CD4-positive, alpha-beta T cell treated with Interleukin-17A for 1 hour (primary cell): ENCODE results near the gene TEX51.

ENCODE experiments used
- DNase-seq: peaks from one replicate; pipeline ENCODE4 v3.0.0-alpha.2; 2020

TEX51 gene

DNA sequence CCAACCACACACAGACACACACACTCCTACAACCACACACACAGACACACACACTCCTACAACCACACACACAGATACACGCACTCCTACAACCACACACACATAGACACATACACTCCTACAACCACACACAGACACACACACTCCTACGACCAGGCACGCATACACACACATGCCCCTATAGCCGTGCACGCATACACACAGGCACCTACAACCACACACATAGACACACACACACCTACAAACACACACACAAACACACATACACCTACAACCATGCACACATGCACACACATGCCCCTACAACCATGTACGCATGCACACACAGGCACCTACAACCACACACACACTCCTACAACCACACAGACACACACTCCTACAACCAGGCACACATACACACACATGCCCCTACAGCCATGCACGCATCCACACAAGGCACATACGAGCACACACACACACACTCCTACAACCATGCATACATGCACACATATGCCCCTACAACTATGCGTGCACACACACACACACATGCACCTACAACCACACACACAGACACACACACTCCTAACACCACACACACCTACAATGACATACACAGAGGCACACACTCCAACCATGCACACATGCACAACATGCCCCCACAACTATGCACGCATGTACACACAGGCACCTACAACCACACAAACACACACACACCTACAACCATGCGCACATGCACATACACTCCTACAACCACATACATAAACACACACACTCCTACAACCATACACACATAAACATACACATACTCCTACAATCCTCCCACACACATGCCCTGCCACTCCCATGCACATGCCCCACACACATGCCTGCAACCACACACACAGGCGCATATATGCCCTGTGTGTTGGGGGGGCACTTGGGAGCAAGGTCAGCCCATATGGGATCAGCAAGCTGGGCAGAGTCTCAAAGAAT lies 19.1 kb upstream of the TEX51 start:
- DNase-seq, result no peak

DNA sequence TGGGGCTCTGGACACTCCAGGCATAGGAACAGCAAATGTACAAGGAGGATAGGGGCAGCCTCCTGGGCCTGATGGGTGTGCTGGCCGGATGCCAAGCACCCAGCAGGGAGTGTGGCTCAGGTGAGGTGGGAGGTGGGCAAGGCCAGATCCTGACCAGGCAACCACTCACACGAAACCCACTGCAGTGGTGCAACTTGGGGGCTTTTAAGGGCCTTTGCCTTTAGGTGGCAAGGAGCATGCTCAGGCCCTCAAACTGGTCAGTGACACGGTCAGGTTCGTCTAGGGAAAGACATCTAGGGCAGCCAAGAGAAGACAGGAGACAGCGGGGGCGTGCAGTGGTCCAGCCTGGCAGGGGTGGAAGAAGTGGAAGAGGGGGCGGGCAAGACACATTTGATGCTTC lies 18.4 kb upstream of the TEX51 start:
- DNase-seq, result no peak

DNA sequence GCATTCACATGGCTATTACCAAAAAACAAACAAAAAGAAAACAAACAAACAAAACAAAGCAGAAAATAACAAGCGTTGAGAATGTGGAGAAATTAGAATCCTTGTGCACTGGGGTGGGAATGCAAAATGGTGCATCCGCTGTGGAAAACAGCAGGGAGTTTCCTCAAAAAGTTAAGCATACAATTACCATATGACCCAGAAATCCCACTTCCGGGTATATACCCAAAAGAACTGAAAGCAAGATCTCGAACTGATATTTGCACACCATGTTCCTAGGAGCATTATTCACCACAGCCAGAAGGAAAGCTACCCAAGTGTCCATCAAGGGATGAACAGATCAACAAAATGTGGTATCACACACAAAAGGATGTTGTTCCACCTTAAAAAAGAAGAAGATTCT lies 17.9 kb upstream of the TEX51 start:
- DNase-seq, result no peak

DNA sequence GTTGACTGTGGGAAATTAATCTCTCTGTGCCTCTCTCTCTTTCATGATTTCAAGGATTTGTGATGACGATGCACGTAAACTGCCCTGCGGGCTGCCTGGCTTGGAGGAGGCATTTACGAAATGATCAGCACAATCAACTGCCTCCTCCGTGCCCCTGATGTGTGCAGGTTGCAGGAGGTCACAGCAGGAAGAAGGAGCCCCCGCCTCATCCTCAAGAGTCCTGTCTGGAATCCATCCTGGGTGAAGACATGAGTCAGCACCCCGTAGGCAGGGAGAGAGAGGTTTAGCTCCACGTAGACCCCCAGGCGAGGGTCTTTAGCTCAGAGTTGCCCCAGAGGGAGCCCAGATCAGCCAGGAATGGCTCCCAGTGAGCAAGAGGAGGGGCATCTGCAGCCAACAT lies 17.1 kb upstream of the TEX51 start:
- no peak for DNase-seq

DNA sequence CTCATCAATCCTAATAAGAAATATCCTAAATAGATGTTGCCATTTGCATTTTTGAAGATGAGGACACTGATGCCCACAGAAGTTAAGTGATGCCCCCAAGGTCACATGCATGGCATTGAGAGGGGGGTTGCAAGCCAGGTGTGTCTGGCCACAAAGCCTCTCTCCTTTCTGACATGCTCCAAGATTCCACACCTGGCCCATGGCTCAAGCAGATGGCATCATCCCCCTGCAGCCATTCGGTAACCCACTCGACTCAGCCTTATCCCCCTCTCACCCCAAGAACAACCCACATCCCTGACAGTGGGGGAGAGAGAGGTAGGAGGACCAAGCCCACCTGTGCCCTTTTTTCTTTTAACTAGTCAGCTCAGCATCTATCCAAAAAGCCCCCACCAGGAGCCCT lies 16.5 kb upstream of the TEX51 start:
- no peak for DNase-seq

DNA sequence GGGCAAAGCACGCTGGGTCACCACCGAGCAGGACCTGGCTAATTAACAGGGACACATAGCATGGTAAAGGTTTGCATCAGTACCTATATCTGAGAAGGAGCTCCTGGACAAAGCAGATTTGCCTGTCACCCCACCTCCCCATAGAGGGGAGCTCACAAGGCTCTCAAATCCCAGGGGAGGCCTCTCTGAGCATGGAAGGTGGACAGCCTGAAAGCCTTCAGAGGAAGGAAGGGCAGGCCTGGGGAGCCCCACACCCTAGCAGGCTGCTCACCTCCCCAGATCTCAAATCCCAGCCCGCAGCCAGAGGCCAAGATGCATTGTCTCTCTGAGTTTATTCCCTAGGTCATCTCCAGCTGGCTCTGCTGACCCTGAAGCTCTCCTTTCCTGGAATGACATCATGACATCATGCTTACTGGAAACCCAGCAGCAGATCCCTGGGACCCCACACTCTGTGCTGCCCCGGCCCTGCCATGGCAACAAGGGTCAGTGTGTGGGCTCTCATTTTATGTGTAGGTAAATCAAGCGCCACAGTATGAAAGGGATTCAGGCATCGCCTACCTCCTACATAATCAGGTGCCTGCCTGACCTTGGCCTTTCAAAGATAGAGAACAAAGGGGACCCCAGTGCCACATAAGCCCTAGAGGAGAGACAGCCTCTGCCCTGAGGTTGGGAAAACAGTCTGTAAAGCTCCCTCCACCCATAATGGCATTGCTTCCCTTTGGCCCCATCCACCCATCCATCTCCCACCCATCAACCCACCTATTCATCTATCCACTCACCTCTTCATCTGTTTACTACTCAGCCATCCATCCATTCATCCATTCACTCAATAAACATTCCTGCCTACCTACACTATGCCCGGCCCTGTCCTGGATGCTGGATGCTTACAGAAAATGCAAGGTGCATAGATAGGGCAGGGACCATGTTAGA lies 15.7 kb upstream of the TEX51 start:
- no peak for DNase-seq

DNA sequence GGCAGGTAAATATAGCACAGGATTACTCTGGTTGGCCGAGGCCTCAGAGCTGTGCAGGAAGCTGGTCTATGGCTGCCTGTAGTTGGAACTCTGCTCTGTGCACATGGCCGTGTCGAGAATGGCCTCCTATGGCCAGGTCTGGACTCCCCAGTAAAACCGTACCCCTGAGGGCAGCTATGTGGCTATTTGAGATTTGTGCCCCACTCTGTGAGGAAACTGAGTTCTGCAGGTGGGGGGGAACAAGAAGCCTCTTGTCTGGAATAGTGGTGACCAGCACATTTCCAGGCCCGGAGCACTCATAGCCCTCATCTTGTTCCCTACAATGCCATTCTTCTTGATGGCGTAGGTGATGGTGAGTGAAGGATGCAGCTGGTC lies 15.0 kb upstream of the TEX51 start:
- DNase-seq, result no peak

DNA sequence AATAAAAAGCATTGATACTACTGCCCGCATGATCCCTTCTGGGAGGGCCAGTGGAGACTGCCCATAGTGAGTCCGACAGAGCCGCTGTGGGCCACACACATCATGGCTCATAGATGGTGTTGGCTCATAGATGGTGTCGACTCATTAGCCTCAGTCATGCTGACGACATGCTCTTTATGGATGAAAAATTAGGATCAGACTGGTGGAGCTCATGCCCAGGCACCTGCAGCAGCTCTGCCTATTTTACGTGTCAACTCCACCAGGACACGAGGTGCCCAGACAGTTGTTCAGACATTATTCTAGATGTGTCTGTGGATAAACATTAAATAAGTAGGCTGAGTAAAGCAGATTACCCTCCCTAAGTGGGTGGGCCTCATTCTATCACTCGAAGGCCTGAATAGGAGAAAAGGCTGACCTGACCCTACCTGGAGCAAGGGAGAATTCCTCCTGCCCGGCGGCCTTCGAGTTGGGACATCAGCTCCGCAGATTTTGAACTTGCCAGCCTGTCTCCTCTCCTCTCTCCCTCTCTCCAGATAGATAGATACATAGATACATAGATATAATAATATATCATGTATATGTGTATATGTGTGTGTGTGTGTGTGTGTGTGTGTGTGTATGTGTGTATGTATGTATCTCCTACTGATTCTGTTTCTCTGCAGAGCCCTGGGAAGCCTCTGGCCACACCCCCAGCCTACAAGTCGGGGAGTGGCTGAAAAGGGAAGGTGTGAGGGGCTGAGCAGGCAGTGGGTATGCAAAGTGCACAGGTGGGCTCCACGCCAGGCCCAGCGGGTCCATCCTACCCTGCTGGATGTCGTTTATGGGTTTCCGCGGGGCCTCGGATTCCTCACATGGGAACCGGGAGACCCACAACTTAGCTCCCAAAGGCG lies 13.6 kb upstream of the TEX51 start:
- no peak for DNase-seq

DNA sequence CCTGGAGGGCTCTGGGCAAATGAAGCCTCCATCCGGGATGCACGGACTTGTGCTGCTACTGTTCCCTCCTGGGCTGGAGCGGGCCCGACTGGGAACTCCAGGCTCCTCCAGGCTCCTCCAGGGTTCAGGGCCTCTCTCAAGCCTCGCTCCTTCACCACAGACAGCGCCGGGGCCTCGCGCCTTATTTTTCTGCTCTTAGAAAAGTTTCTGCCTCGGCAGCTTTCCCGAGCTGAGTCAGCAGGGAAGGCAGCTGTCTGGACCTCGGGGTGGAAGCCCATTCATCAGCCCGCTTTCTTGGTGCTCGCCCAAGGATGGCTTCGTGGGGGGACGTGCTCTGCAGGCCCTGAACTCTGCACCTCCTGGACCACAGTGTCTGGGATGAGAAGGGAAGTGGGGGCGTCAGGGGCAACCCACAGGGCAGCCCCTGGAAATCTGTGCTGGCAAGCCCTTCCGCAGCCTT lies 12.9 kb upstream of the TEX51 start:
- no peak for DNase-seq

DNA sequence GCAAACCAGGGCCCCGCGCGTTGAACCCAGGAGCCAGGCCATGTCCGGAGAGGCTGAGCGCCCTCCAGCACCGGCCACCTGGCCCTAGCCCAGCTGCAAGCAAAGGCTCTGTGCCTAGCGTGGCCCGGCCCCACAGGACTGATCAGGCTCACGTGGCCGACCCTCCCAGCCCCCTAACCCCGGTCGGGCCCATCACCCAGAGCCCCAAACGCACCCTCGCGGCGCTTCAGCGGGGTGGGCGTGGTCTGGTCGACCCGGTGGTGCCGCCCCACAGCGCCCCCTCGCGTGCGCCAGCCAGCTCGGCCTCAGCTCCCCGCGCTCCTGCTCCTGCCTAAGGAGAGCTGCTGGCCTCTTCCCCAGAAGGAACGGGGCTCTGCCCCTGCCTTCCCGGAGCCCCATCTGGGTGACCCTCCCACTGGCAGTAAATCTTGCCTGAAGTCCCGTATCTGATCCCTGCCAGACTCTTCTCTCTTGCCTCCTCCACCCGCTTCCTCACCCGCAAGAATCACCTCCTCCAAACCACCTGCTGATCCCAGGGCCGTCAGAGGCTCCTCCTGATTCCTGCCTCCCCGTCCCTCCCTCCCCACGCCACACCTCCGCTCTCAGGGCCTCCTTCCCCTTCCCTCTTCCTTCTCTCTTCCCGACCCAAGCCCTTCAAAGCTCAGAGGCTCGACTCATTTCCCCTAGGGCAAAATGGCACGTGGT lies 12.3 kb upstream of the TEX51 start:
- DNase-seq, result peak; percentile 10

DNA sequence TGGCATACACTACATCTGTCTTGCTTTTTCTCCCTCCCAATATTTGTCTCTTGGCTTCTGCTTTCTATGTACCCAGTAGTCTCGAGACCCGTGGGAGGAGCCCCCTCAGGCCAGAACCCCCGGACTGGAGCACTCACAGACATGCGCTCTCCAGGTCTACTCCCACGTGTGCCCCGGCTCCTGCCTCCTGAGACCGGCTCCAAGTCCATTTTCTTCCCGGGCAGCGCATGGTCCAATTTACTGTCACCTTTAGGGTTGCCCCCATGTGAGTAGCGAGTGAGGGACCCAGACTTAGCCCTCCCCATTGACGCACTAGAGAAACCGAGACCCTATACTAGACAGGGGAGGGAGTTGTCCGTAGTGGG lies 11.8 kb upstream of the TEX51 start:
- DNase-seq, result no peak

DNA sequence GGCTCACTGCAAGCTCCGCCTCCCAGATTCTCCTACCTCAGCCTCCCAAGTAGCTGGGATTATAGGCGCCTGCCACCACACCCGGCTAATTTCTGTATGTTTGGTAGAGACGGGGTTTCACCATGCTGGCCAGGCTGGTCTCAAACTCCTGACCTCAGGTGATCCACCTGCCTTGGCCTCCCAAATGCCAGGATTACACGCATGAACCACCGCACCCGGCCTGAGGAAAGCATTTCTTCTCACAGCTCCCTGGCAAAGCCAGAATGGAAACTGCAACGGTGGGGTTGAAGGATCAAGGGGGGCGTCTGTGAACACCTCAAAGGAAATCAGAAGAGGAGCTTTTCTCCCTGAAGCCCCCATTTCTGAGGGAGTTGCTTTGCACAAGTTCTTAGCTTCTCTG lies 11.2 kb upstream of the TEX51 start:
- no peak for DNase-seq

DNA sequence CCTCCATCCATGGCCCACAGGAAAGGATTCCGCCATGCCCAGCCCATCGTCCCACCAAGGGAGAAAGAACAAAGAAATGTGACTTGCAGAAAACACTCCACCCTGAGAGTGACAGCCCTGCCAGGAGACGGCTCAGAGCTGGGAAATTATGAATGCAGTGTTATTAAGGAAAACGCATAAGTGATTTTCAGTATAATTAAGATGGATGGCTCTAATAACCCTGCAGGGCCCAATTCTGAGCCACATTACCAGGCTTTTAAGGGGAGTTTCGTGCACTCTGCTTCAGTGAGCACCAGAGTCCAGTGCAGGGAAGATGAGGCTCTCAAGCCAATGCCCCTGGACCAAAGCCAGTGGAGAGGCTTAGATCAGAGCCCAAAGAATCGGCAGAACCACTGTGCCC lies 10.6 kb upstream of the TEX51 start:
- no peak for DNase-seq

DNA sequence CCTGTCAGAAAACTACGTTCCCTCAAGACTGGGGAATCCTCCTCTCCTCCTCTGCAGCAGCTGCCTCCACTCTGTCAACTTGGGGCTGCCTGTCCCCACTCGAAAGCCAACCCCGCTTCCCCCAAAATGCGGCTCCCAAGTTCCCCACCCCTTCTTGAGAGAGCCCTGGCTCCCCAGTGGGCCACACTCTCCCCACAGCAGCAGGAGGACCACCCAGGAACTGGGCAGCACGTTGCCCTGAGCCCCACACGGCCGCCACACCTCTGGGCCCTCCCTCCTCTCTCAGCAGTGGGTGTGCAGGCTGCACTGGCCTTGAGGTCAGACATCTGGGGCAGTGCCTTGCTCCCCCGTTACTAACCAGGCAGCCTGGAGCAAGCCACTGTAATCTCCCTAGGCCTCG lies 9.6 kb upstream of the TEX51 start:
- DNase-seq, result no peak

DNA sequence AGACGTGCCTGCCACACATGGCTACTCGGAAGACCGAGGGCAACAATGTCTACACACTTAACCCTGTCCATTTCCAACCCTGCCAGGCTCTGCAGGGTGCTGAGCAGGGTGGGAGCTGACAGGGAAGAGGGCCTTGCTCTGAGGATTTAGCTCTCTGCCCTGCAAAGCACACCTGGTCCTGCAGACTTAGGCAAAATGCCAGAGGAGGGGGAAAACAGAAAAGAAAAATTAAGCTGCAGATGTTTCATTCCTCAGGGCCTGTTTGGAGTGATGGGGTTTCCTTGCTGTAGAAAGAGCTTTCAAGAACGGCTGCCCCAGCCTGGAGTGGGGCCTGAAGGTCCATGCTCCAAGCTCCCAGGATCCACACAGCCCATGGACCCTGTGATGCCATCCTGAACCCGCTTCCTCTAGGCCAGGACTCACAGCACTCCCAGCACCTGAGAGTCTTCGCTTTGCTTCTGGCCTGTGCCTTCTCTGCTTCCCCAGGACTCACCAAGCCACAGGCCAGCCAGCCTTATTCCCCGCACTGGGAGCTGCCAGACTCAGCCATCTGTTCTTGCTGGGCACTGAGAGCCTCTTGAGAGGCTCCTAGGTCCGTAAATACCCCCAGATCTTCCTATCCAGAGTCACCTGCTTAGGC lies 9.1 kb upstream of the TEX51 start:
- DNase-seq, result no peak

DNA sequence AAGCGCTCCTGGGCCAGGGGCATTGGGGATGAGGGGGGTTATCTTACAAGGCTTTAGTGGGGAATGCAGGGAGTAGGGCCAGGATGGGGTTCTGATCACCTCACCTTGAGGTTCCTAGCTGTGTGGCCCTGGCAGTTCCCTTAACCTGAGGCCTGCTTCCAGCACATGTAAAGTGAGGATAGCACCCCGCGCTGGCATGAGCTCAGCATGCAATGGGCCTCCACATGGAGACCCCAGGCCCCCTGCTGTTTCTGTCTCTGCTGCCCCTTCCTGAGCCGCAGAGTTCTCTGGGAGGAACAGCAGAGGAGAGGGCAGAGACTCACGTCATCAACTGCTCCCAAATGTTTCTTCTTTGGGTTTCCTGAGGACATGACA lies 8.6 kb upstream of the TEX51 start:
- DNase-seq, result no peak

DNA sequence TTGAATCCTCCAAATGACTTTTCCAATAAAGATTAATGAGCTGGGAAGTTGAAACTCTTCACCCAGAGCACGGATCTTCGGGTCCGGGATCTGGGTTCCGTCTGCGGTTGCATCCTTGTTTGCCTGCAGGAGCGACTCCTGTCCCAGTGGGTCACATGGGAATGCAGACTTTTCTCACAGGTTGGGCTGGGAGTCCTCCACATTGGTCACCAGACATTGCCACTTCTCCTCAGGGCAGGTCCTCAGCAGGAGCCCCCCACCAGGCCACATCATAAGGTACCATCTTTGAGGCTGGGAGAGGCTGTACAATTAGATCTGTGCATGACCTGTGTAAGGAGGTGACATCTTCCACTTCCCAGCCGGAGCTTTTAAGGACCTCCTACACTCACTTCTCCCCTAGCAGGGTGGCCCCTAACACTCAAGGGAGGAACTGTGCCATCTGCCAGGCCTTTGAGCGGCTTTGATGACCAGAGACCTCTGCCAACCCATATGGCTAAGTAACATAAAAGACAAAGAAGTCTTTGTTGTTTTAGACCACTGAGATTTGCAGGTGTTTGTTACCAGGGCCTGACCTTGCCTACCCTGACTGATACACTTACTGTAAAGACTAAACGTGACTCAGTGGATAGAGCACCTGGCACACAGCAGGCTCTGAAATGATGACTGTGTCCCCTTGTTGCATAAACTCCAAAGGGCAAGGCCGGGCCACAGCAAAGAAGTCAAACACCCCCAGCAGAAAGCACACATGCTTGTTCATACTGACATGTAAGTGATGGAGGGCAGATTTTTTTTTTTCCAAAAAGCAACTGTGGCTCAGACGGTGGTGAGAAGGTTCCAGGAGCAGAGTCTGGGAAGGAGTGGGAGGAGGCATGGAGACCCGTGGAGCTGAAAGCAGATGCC lies 7.9 kb upstream of the TEX51 start:
- no peak for DNase-seq

DNA sequence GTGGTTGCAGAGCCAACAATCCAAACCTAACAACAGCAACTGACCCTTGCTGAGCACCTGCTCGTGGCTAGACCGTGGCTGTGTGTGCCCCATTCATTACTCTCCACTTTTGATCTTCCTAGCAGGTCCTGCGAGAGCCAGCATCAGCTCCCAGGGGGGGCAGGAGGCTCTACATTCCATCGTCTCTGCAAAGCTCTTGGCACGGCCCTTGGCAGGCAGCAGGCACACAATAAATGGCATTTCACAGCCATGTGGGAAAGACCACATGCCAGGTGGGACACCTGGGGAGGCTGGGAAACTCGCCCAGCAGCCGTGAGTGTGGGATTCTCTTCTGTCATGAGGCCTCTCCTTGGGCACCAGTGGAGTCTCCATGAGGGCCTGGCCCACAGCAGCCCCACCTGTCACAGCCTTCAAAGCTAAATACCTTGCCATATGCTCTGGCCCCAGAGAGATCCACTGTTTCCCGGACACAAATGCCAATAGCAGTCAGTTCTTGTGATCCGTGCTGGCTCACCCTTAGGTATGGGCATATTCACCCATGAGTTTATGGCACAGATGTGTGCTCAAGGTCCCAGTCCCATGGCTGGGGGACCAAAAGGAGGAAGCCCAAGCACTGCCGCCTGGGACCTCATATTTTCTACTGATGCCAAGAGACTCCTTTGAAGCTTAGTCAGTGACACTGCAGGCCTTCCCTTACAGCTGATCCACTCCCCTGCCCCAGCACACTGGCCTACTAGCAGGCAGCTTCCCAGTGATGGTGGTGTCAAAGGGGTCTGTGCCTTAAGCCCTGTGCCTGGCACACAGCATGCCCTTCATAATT lies 6.8 kb upstream of the TEX51 start:
- DNase-seq, result no peak

DNA sequence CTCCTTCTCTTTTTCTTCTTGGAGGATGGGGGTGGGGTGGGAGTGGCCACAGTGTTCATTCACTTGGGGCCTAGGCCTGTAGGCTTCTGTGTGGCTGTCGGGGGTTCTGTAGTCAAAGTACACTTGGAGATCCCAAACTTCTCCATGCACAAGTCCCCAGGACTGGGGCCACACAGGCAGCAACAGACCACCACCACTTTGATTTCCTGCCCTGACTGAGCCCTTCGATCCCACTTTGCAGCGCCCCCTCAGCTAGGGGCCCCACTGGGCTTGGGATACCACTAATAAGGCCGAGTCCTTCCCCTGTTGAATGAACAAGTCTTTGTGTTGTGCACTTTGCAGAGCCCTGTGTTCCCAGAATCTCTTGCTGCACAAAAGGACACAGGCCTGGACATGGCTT lies 5.5 kb upstream of the TEX51 start:
- DNase-seq, result no peak

DNA sequence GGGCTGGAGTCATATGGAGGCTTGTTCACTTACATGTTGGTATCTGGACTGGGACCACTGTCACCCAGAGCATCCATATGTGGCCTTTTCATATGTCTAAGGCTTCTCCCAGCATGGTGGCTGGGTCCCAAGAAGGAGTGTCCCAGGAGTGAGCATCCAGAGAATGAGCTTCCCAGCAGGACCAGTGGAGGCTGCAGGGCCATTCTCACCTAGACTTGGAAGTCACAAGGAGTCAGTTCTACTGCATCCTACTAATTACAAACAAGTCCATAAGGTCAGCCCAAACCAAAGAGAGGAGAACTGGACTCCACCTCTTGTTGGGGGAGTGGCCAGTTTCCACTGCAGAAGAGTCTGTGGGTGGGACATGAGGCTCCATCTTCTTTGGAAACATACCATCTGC lies 5.1 kb upstream of the TEX51 start:
- no peak for DNase-seq
